B cell (primary cell): Measurements from ENCODE around the gene ARL14EPL.

ENCODE experiments used
- EZH2 ChIP-seq: IDR thresholded peaks from 2 replicates; pipeline ENCODE4 v1.6.1; 2012; ENCODE audit warnings: borderline replicate concordance, low read depth, mild to moderate bottlenecking, moderate library complexity, low read length; ENCODE audit not compliant: insufficient read depth, poor library complexity, severe bottlenecking
- TF ChIP-seq, protein P1 (sequence below): fragments of 200-600 bp; IDR thresholded peaks from one replicate; pipeline ENCODE4 v1.8.0; 2022; ENCODE audit warnings: antibody characterized with exemption, mild to moderate bottlenecking

DNA sequence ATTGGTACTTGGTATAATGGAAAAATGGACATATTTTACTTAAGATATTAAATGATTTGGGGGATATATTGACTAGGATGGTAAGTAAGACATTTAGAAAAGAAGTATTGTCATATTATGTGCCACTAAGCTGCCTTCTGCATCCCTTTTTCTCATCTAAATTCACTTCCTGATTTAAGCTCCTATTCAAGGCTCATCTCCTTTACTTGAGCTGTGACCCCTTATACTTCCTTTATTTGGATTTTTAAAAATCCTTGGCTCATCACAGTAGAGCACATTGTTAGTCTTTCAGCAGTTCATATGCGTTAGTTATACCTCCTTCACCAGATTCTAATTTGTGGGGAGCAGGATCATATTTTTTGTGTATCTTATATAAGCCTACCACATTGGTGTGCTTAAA lies 59.1 kb downstream of the ARL14EPL start:
- TF ChIP-seq, protein P1, sequence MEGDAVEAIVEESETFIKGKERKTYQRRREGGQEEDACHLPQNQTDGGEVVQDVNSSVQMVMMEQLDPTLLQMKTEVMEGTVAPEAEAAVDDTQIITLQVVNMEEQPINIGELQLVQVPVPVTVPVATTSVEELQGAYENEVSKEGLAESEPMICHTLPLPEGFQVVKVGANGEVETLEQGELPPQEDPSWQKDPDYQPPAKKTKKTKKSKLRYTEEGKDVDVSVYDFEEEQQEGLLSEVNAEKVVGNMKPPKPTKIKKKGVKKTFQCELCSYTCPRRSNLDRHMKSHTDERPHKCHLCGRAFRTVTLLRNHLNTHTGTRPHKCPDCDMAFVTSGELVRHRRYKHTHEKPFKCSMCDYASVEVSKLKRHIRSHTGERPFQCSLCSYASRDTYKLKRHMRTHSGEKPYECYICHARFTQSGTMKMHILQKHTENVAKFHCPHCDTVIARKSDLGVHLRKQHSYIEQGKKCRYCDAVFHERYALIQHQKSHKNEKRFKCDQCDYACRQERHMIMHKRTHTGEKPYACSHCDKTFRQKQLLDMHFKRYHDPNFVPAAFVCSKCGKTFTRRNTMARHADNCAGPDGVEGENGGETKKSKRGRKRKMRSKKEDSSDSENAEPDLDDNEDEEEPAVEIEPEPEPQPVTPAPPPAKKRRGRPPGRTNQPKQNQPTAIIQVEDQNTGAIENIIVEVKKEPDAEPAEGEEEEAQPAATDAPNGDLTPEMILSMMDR = no peak
- TF ChIP-seq EZH2 = no peak
